Spleen (tissue), 11 donors: ENCODE results near the gene USP5. TPM values are rescaled to one million over a fixed set of nuclear protein-coding genes. Genes with fewer than 3 reads are reported as not detected.

Experiments
- DNase-seq: peaks from one replicate; pipeline ENCODE4 v3.0.0-alpha.2; 2020
- H3K27ac ChIP-seq, 8 donors: fragments of 200-600 bp; sonication (generic) in 7 of 8; 1 replicate in 4 of 8; 2 replicates in 4 of 8; pipeline versions ENCODE4 v1.5.0 to v1.8.0; 2016 to 2021; ENCODE audit warnings: inconsistent platforms in 4 of 8, mild to moderate bottlenecking in 4 of 8, moderate library complexity in 1 of 8
- H3K27me3 ChIP-seq, 7 donors: fragments of 200-600 bp; sonication (generic) in 6 of 7; replicated peaks in 1 of 7; 1 replicate in 4 of 7; 2 replicates in 3 of 7; pipeline versions ENCODE4 v1.5.0 to v1.8.0; 2016 to 2021; ENCODE audit warnings: inconsistent platforms in 3 of 7, mild to moderate bottlenecking in 1 of 7
- H3K36me3 ChIP-seq, 6 donors: fragments of 200-600 bp; sonication (generic) in 5 of 6; 1 replicate in 4 of 6; 2 replicates in 2 of 6; pipeline versions ENCODE4 v1.5.0 to v1.8.0; 2016 to 2021; ENCODE audit warnings: inconsistent platforms in 2 of 6
- H3K4me1 ChIP-seq, 6 donors: fragments of 200-600 bp; sonication (generic) in 5 of 6; 1 replicate in 3 of 6; 2 replicates in 3 of 6; pipeline versions ENCODE4 v1.5.0 to v1.8.0; 2016 to 2021; ENCODE audit warnings: inconsistent platforms in 3 of 6
- H3K4me3 ChIP-seq, 8 donors: fragments of 200-600 bp; sonication (generic) in 7 of 8; 1 replicate in 4 of 8; 2 replicates in 4 of 8; pipeline versions ENCODE4 v1.5.0 to v1.8.0; 2016 to 2021; ENCODE audit warnings: inconsistent platforms in 4 of 8, mild to moderate bottlenecking in 4 of 8, moderate library complexity in 2 of 8
- H3K9me3 ChIP-seq, 8 donors: fragments of 200-600 bp; sonication (generic) in 7 of 8; 1 replicate in 4 of 8; 2 replicates in 4 of 8; pipeline versions ENCODE4 v1.5.0 to v1.8.0; 2016 to 2021; ENCODE audit warnings: inconsistent platforms in 4 of 8
- CTCF ChIP-seq, 11 experiments: fragments of 200-600 bp in 7 of 11; fragments of 450-650 bp in 4 of 11; sonication (generic) in 4 of 11; IDR thresholded peaks in 8 of 11; conservative IDR thresholded peaks in 3 of 11; 1 replicate in 7 of 11; 2 replicates in 4 of 11; pipeline versions ENCODE4 v1.4.0 to v1.8.0; 2016 to 2021; ENCODE audit warnings: antibody characterized with exemption in 11 of 11, inconsistent platforms in 4 of 11, mild to moderate bottlenecking in 1 of 11
- POLR2A ChIP-seq, 3 donors: fragments of 450-650 bp; IDR thresholded peaks; one replicate each; pipeline ENCODE4 v1.5.1; 2017; ENCODE audit warnings: antibody characterized with exemption in 3 of 3, mild to moderate bottlenecking in 1 of 3
- POLR2AphosphoS5 ChIP-seq, 3 donors: sonication (generic); formaldehyde crosslinking; IDR thresholded peaks; one replicate each; pipeline ENCODE4 v1.5.1; 2017; ENCODE audit warnings: antibody characterized with exemption in 3 of 3
- WGBS, 5 donors: extraction: QIAGEN DNeasy Blood & Tissue Kit in 3 of 5; methylation state at CpG; one replicate each; pipeline versions ENCODE4 v1.1.5 to v1.1.7; 2013 to 2018; 5-methylcytosine and 5-hydroxymethylcytosine counted together
- intact Hi-C: fragments of 100-400 bp; cut with DNase I; formaldehyde crosslinking; loops from one replicate; pipeline ENCODE4 v1.15.0; 2023; ENCODE audit warnings: low total_unique reads
- polyA plus RNA-seq, 3 donors: library from polyadenylated mRNA; stranded (reverse); fragments of 200-250 nt; gene quantifications; one replicate each; pipeline ENCODE4 v1.2.1, GENCODE V29; 2013
- total RNA-seq, 7 donors: library from RNA; depleted of rRNA in 3 of 7; stranded (reverse); fragments of >200 nt in 3 of 7; fragmentation: NEBNext Ultra II Directional in 4 of 7; extraction: Animal tissue kit (Norgen Biotek cat#: 25700) in 4 of 7; gene quantifications; one replicate each; pipeline versions ENCODE4 v1.1.0 to v1.2.1, GENCODE V29; 2016 to 2021
- donor health status: healthy with polysubstance abuse.
- donor health status: DM: no; HTN: no; CAD: no; lungs with moderate emphysema.
- donor health status: DM: no; HTN: no; CAD: no.
- donor health status: Bipolar disorder and iron deficiency.
- donor health status: healthy.
- donor health status: DM: no; HTN: no; CAD: no.
- donor health status: DM: yes; HTN: yes; CAD: no.

Gene USP5
- total and polyA plus RNA-seq, 10 donors, result 23.1 to 62.4 (median 40.8) TPM

GRCh38 chr12:6858799-6859198 is 6.8 kb downstream of the USP5 start:
- intact Hi-C loops, result loop anchor here (10.0 kb wide), 1 partner anchor 294 kb away; the partner anchor contains the start of gene NOP2
- TF ChIP-seq POLR2AphosphoS5 (IDR thresholded peaks at IDR 0.05) (no peak), POLR2A (IDR thresholded peaks at IDR 0.05) (no peak), CTCF (IDR thresholded peaks at IDR 0.05 in 8 of 11, conservative IDR thresholded peaks at IDR 0.05 in 3 of 11) (no peak)
- Histone ChIP-seq H3K36me3 (peaks cover 10 to 90% (median 83%) of the 10 kb centered on the region in 6 donors), H3K9me3 (no peaks in the 10 kb centered on the region), H3K27me3 (no peaks in the 10 kb centered on the region), H3K27ac (no peak overlapping the region), H3K4me3 (no peak overlapping the region), H3K4me1 (peaks cover 0 to 10% (median 2%) of the 10 kb centered on the region in 6 donors)
- 96 to 100% (median 98%) methylated on average over 2 of the region's 2 CpGs for WGBS, 5 donors
- no peak for DNase-seq

GRCh38 chr12:6860116-6860515 is 8.2 kb downstream of the USP5 start:
- Histone ChIP-seq H3K27me3 (no peaks in the 10 kb centered on the region), H3K4me1 (no peaks in the 10 kb centered on the region), H3K9me3 (no peaks in the 10 kb centered on the region), H3K36me3 (peaks cover 10 to 100% (median 94%) of the 10 kb centered on the region in 6 donors), H3K27ac (no peak overlapping the region), H3K4me3 (no peak overlapping the region)
- no peak for DNase-seq
- intact Hi-C loops, result loop anchor here (10.0 kb wide), 1 partner anchor 105 kb away; no protein-coding TSS in a partner anchor
- WGBS, 5 donors, result 92 to 99% (median 96%) methylated on average over 9 of the region's 9 CpGs
- TF ChIP-seq POLR2AphosphoS5 (IDR thresholded peaks at IDR 0.05), result no peak
- TF ChIP-seq CTCF (IDR thresholded peaks at IDR 0.05 in 8 of 11, conservative IDR thresholded peaks at IDR 0.05 in 3 of 11), result no peak
- TF ChIP-seq POLR2A (IDR thresholded peaks at IDR 0.05), result no peak

GRCh38 chr12:6860942-6861341 is 9.0 kb downstream of the USP5 start:
- H3K36me3 ChIP-seq, result peaks cover 10 to 100% (median 94%) of the 10 kb centered on the region in 6 donors
- WGBS, 5 donors, result 96 to 99% (median 96%) methylated on average over 7 of the region's 7 CpGs
- TF ChIP-seq POLR2A (IDR thresholded peaks at IDR 0.05) (no peak), CTCF (IDR thresholded peaks at IDR 0.05 in 8 of 11, conservative IDR thresholded peaks at IDR 0.05 in 3 of 11) (no peak), POLR2AphosphoS5 (IDR thresholded peaks at IDR 0.05) (no peak)
- no peaks in the 10 kb centered on the region for H3K4me1 ChIP-seq
- no peak overlapping the region for H3K27ac ChIP-seq
- H3K9me3 ChIP-seq, result no peaks in the 10 kb centered on the region
- intact Hi-C loops, result loop anchor here (10.0 kb wide), 1 partner anchor 104 kb away; no protein-coding TSS in a partner anchor
- H3K4me3 ChIP-seq, result no peak overlapping the region
- H3K27me3 ChIP-seq, result no peaks in the 10 kb centered on the region
- DNase-seq, result no peak

GRCh38 chr12:6861391-6861790 is 9.4 kb downstream of the USP5 start:
- 93 to 96% (median 95%) methylated on average over 8 to 9 of the region's 9 CpGs for WGBS, 5 donors
- Histone ChIP-seq H3K9me3 (no peaks in the 10 kb centered on the region), H3K36me3 (peaks cover 10 to 99% (median 92%) of the 10 kb centered on the region in 6 donors), H3K4me3 (no peak overlapping the region), H3K4me1 (peaks cover 0 to 3% (median under 1%) of the 10 kb centered on the region in 6 donors), H3K27ac (no peak overlapping the region), H3K27me3 (no peaks in the 10 kb centered on the region)
- no peak for DNase-seq
- intact Hi-C loops, result loop anchor here (10.0 kb wide), 1 partner anchor 103 kb away; no protein-coding TSS in a partner anchor
- no peak for TF ChIP-seq POLR2AphosphoS5 (IDR thresholded peaks at IDR 0.05)
- TF ChIP-seq POLR2A (IDR thresholded peaks at IDR 0.05), result no peak
- no peak for TF ChIP-seq CTCF (IDR thresholded peaks at IDR 0.05 in 8 of 11, conservative IDR thresholded peaks at IDR 0.05 in 3 of 11)
